Loucy (cell line): ENCODE data around the gene DQX1.

Experiments
- H2AFZ ChIP-seq: fragments of 200-600 bp; sonication (generic); 2 replicates; pipeline ENCODE4 v1.6.0; 2016; ENCODE audit warnings: antibody characterized with exemption, mild to moderate bottlenecking, low read length, moderate library complexity
- H3F3A ChIP-seq: fragments of 200-600 bp; 2 replicates; pipeline ENCODE4 v1.6.0; 2016; ENCODE audit warnings: antibody characterized with exemption, low read depth, mild to moderate bottlenecking
- H3K27me3 ChIP-seq: fragments of 200-600 bp; sonication (generic); 2 replicates; pipeline ENCODE4 v1.6.1; 2014; ENCODE audit warnings: low read length, mild to moderate bottlenecking; ENCODE audit not compliant: insufficient read depth, poor library complexity, severe bottlenecking
- H3K36me3 ChIP-seq: fragments of 200-600 bp; sonication (generic); 2 replicates; pipeline ENCODE4 v1.6.1; 2016; ENCODE audit warnings: low read length; ENCODE audit not compliant: insufficient read depth
- H3K4me1 ChIP-seq: fragments of 200-600 bp; sonication (generic); 2 replicates; pipeline ENCODE4 v1.5.1; 2014; ENCODE audit warnings: low read length, mild to moderate bottlenecking; ENCODE audit not compliant: insufficient read depth, poor library complexity, severe bottlenecking
- H3K4me2 ChIP-seq: fragments of 200-600 bp; sonication (generic); 2 replicates; pipeline ENCODE4 v1.6.0; 2014; ENCODE audit warnings: antibody characterized with exemption, low read length, low read depth, mild to moderate bottlenecking; ENCODE audit not compliant: poor library complexity, severe bottlenecking
- H3K4me3 ChIP-seq: fragments of 200-600 bp; sonication (generic); 2 replicates; pipeline ENCODE4 v1.5.1; 2014; ENCODE audit warnings: low read length, mild to moderate bottlenecking, mixed read lengths; ENCODE audit not compliant: poor library complexity, severe bottlenecking
- H3K79me2 ChIP-seq: fragments of 200-600 bp; sonication (generic); 2 replicates; pipeline ENCODE4 v1.6.1; 2014; ENCODE audit warnings: low read length; ENCODE audit not compliant: insufficient read depth
- H3K9ac ChIP-seq: fragments of 200-600 bp; sonication (generic); 2 replicates; pipeline ENCODE4 v1.6.0; 2014; ENCODE audit warnings: mild to moderate bottlenecking, low read depth, low read length, moderate library complexity; ENCODE audit not compliant: poor library complexity, severe bottlenecking
- H3K9me2 ChIP-seq: fragments of 200-600 bp; sonication (generic); replicated peaks from 2 replicates; pipeline ENCODE4 v1.6.1; 2016; ENCODE audit warnings: low read depth, low read length, mixed read lengths
- H3K9me3 ChIP-seq: fragments of 200-600 bp; sonication (generic); 2 replicates; pipeline ENCODE4 v1.6.1; 2014; ENCODE audit warnings: mild to moderate bottlenecking, antibody characterized with exemption, low read length, low read depth; ENCODE audit not compliant: insufficient read depth
- H4K20me1 ChIP-seq: fragments of 200-600 bp; sonication (generic); 2 replicates; pipeline ENCODE4 v1.6.0; 2014; ENCODE audit warnings: antibody characterized with exemption, low read length, mild to moderate bottlenecking; ENCODE audit not compliant: insufficient read depth, poor library complexity, severe bottlenecking
- CTCF ChIP-seq: fragments of 200-600 bp; sonication (generic); conservative IDR thresholded peaks from 2 replicates; pipeline ENCODE4 v1.5.1; 2014; ENCODE audit warnings: mild to moderate bottlenecking, antibody characterized with exemption, low read length
- EZH2phosphoT487 ChIP-seq: fragments of 200-600 bp; IDR thresholded peaks from 2 replicates; pipeline ENCODE4 v1.6.1; 2018; ENCODE audit warnings: antibody characterized with exemption, mild to moderate bottlenecking, moderate library complexity, borderline replicate concordance

Gene DQX1

GRCh38 chr2:74522516-74522915, 3.5 kb downstream of the DQX1 start:
- Histone ChIP-seq H3K79me2 (peaks cover 10% of the 10 kb centered on the region; the same call in 1 of the 2 replicates), H4K20me1 (peaks cover under 1% of the 10 kb centered on the region), H3K27me3 (no peaks in the 10 kb centered on the region), H3K4me3 (no peak overlapping the region), H3K36me3 (peaks cover 17% of the 10 kb centered on the region; the same call in 1 of the 2 replicates), H3F3A (0 out of 2 replicates have a peak, but pooled peaks cover 3% of the 10 kb centered on the region), H3K4me1 (peaks cover 8% of the 10 kb centered on the region), H3K4me2 (no peak overlapping the region), H3K9ac (no peak overlapping the region), H3K9me2 (no peaks in the 10 kb centered on the region), H3K9me3 (no peaks in the 10 kb centered on the region), H2AFZ (no peak overlapping the region)
- TF ChIP-seq EZH2phosphoT487 (no peak), CTCF (no peak)

DNA sequence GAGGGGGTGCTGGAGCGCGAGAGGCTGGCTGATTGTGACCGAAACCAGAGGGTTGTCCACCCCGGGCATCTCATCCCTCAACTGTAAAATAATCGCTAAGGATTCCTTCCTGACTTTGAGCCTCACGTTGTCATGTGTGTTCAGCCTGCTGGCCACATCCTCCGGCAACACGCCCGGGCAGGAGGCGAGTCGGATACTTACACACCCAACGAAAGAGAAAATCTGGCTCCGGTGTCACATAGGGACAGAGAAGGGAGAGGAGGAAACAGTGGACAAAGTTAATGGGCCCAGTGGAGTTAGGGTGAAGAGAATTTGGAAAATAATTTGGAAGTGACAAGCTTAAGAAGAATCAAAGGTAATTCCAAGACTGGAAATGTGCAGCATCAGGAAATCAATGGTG, 9.4 kb downstream of the DQX1 start:
- Histone ChIP-seq H4K20me1 (no peaks in the 10 kb centered on the region), H3K79me2 (no peaks in the 10 kb centered on the region), H3F3A (no peaks in the 10 kb centered on the region), H3K9me2 (no peaks in the 10 kb centered on the region), H3K9ac (no peak overlapping the region), H3K9me3 (no peaks in the 10 kb centered on the region), H3K4me3 (no peak overlapping the region), H3K4me1 (peaks cover 5% of the 10 kb centered on the region), H3K36me3 (no peaks in the 10 kb centered on the region), H2AFZ (no peak overlapping the region), H3K27me3 (peaks cover 14% of the 10 kb centered on the region), H3K4me2 (no peak overlapping the region)
- no peak for TF ChIP-seq EZH2phosphoT487
- TF ChIP-seq CTCF = no peak

- H3F3A ChIP-seq = no peaks in the 10 kb centered on the region
- no peak overlapping the region for H3K4me3 ChIP-seq
- peaks cover 14% of the 10 kb centered on the region for H3K27me3 ChIP-seq
Observed at GRCh38 chr2:74515981-74516633, 9.9 kb downstream of the DQX1 start.

More at GRCh38 chr2:74515981-74516633, 9.9 kb downstream of the DQX1 start:
- Histone ChIP-seq H3K4me1 (peaks cover 5% of the 10 kb centered on the region), H2AFZ (no peak overlapping the region), H3K79me2 (no peaks in the 10 kb centered on the region), H3K36me3 (no peaks in the 10 kb centered on the region), H3K9me3 (no peaks in the 10 kb centered on the region), H4K20me1 (no peaks in the 10 kb centered on the region), H3K9ac (no peak overlapping the region), H3K4me2 (no peak overlapping the region), H3K9me2 (no peaks in the 10 kb centered on the region)
- no peak for TF ChIP-seq EZH2phosphoT487
- no peak for TF ChIP-seq CTCF
